Stomach (tissue), 9 donors: ENCODE data around the gene CCL14. TPM values are rescaled to one million over a fixed set of nuclear protein-coding genes. Genes with fewer than 3 reads are reported as not detected.
"Not testable (repeated sequence)": the region's sequence is repeated elsewhere in the genome, so short reads cannot be mapped to it uniquely, and the experiment has no call there.

ENCODE experiments used
- DNase-seq, 2 donors: peaks; one replicate each; pipeline versions ENCODE4 v3.0.0 to v3.0.0-alpha.2; 2013 to 2019
- H3K27ac ChIP-seq, 5 donors: fragments of 200-600 bp in 4 of 5; sonication (generic) in 4 of 5; one replicate each; pipeline ENCODE4 v1.5.1; 2013 to 2019; ENCODE audit warnings: mild to moderate bottlenecking in 1 of 5, moderate library complexity in 1 of 5
- H3K27me3 ChIP-seq, 3 donors: fragments of 200-600 bp; sonication (generic); one replicate each; pipeline ENCODE4 v1.5.1; 2017 to 2019; ENCODE audit warnings: mixed run types in 1 of 3
- H3K36me3 ChIP-seq, 4 donors: fragments of 200-600 bp; sonication (generic); 1 replicate in 3 of 4; 2 replicates in 1 of 4; pipeline ENCODE4 v1.5.1; 2016 to 2019
- H3K4me1 ChIP-seq, 4 donors: fragments of 200-600 bp; sonication (generic); one replicate each; pipeline ENCODE4 v1.5.1; 2016 to 2019
- H3K4me3 ChIP-seq, 4 donors: fragments of 200-600 bp; sonication (generic) in 3 of 4; one replicate each; pipeline ENCODE4 v1.5.1; 2016 to 2019; ENCODE audit warnings: mild to moderate bottlenecking in 1 of 4
- H3K9me3 ChIP-seq, 4 donors: fragments of 200-600 bp; sonication (generic); one replicate each; pipeline ENCODE4 v1.5.1; 2016 to 2019
- EP300 ChIP-seq: sonication (generic); formaldehyde crosslinking; IDR thresholded peaks from one replicate; pipeline ENCODE4 v1.6.1; 2017; ENCODE audit warnings: antibody characterized with exemption
- POLR2A ChIP-seq, 4 donors: fragments of 450-650 bp; IDR thresholded peaks; one replicate each; pipeline ENCODE4 v1.6.1; 2016; ENCODE audit warnings: antibody characterized with exemption in 4 of 4, control low read depth in 2 of 4, mild to moderate bottlenecking in 1 of 4, moderate library complexity in 1 of 4
- POLR2AphosphoS5 ChIP-seq, 3 donors: sonication (generic); formaldehyde crosslinking; IDR thresholded peaks; one replicate each; pipeline ENCODE4 v1.6.1; 2016; ENCODE audit warnings: antibody characterized with exemption in 3 of 3
- WGBS, 5 donors: extraction: QIAGEN DNeasy Blood & Tissue Kit in 3 of 5; methylation state at CpG; one replicate each; pipeline versions ENCODE4 v1.1.5 to v1.1.7; 2013 to 2018; 5-methylcytosine and 5-hydroxymethylcytosine counted together
- intact Hi-C: fragments of 100-400 bp; cut with DNase I; formaldehyde crosslinking; loops from one replicate; pipeline ENCODE4 v1.15.1; 2023; ENCODE audit warnings: low total_unique reads
- polyA plus RNA-seq, 3 donors: library from polyadenylated mRNA; stranded (reverse); fragments of 200-250 nt; gene quantifications; one replicate each; pipeline ENCODE4 v1.2.3, GENCODE V29; 2013
- total RNA-seq, 5 donors: library from RNA; depleted of rRNA; stranded (reverse); fragments of >200 nt; gene quantifications; one replicate each; pipeline versions ENCODE4 v1.1.0 to v1.2.3, GENCODE V29; 2014 to 2016
- TF ChIP-seq, protein P1 (sequence below), 7 experiments: fragments of 450-650 bp in 4 of 7; fragments of 200-600 bp in 3 of 7; sonication (generic) in 3 of 7; IDR thresholded peaks; one replicate each; pipeline ENCODE4 v1.5.1; 2016 to 2019; ENCODE audit warnings: antibody characterized with exemption in 7 of 7, control low read depth in 2 of 7, mild to moderate bottlenecking in 1 of 7
- donor health status: healthy with polysubstance abuse.
- donor health status: Bipolar disorder and iron deficiency.
- donor health status: healthy.

Gene CCL14
- total and polyA plus RNA-seq, 8 donors, result 0.58 to 80.3 (median 3.3) TPM

- Histone ChIP-seq H3K36me3 (peaks cover 0 to 4% (median 0%) of the 10 kb centered on the region in 4 donors), H3K9me3 (peaks cover 0 to 12% (median 10%) of the 10 kb centered on the region in 4 donors), H3K27me3 (peaks cover 0 to 5% (median 0%) of the 10 kb centered on the region in 3 donors), H3K4me3 (no peak overlapping the region), H3K27ac (no peak overlapping the region), H3K4me1 (no peaks in the 10 kb centered on the region)
- TF ChIP-seq, protein P1, sequence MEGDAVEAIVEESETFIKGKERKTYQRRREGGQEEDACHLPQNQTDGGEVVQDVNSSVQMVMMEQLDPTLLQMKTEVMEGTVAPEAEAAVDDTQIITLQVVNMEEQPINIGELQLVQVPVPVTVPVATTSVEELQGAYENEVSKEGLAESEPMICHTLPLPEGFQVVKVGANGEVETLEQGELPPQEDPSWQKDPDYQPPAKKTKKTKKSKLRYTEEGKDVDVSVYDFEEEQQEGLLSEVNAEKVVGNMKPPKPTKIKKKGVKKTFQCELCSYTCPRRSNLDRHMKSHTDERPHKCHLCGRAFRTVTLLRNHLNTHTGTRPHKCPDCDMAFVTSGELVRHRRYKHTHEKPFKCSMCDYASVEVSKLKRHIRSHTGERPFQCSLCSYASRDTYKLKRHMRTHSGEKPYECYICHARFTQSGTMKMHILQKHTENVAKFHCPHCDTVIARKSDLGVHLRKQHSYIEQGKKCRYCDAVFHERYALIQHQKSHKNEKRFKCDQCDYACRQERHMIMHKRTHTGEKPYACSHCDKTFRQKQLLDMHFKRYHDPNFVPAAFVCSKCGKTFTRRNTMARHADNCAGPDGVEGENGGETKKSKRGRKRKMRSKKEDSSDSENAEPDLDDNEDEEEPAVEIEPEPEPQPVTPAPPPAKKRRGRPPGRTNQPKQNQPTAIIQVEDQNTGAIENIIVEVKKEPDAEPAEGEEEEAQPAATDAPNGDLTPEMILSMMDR (IDR thresholded peaks at IDR 0.05), result no peak
- TF ChIP-seq POLR2A (IDR thresholded peaks at IDR 0.05) (no peak), EP300 (no peak), POLR2AphosphoS5 (IDR thresholded peaks at IDR 0.05) (no peak)
- intact Hi-C loops, result no loop called here
- DNase-seq, result no peak
- WGBS, 5 donors, result 90 to 97% (median 92%) methylated on average over 2 of the region's 2 CpGs
Observed at GRCh38 chr17:36016555-36016954, 30.0 kb upstream of the CCL14 start.

DNA sequence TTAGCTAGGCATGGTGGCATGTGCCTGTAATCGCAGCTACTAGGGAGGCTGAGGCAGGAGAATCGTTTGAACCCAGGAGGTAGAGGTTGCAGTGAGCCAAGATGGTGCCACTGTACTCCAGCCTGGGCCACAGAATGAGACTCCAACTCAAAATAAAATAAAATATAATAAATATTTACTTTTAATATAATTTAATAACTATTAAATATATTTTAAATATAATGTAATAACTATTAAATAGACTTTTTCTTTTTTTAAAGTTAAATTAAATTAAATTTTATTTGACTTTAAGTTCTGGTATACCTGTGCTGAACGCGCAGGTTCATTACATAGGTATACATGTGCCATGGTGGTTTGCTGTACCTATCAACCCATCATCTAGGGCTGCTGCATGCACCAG is 29.4 kb upstream of the CCL14 start:
- DNase-seq, H3K27ac ChIP-seq, H3K4me1 ChIP-seq, H3K4me3 ChIP-seq, H3K36me3 ChIP-seq, H3K27me3 ChIP-seq, intact Hi-C loops: not testable (repeated sequence)
- WGBS, 5 donors, result 92 to 94% (median 93%) methylated on average over 4 of the region's 4 CpGs
- H3K9me3 ChIP-seq, result peaks cover 0 to 14% (median 13%) of the 10 kb centered on the region in 4 donors

GRCh38 chr17:36014946-36015345 is 28.4 kb upstream of the CCL14 start:
- Histone ChIP-seq H3K4me1 (no peaks in the 10 kb centered on the region), H3K27ac (no peak overlapping the region), H3K27me3 (peaks cover 0 to 5% (median 0%) of the 10 kb centered on the region in 3 donors), H3K9me3 (peaks cover 0 to 21% (median 16%) of the 10 kb centered on the region in 4 donors), H3K36me3 (peaks cover 0 to 4% (median 0%) of the 10 kb centered on the region in 4 donors), H3K4me3 (no peak overlapping the region)
- no peak for TF ChIP-seq POLR2AphosphoS5 (IDR thresholded peaks at IDR 0.05)
- TF ChIP-seq, protein P1 (IDR thresholded peaks at IDR 0.05), result no peak
- TF ChIP-seq POLR2A (IDR thresholded peaks at IDR 0.05), result no peak
- no peak for TF ChIP-seq EP300
- intact Hi-C loops, result no loop called here
- 66 to 83% (median 78%) methylated on average over 5 of the region's 5 CpGs for WGBS, 5 donors
- DNase-seq, result no peak

- Histone ChIP-seq H3K36me3 (peaks cover 0 to 4% (median 0%) of the 10 kb centered on the region in 4 donors), H3K4me1 (no peaks in the 10 kb centered on the region), H3K27me3 (no peaks in the 10 kb centered on the region), H3K4me3 (no peak overlapping the region), H3K27ac (no peak overlapping the region), H3K9me3 (peaks cover 0 to 43% (median 33%) of the 10 kb centered on the region in 4 donors)
- no peak for TF ChIP-seq POLR2AphosphoS5 (IDR thresholded peaks at IDR 0.05)
- TF ChIP-seq, protein P1 (IDR thresholded peaks at IDR 0.05), result no peak
- TF ChIP-seq EP300, result no peak
- no peak for TF ChIP-seq POLR2A (IDR thresholded peaks at IDR 0.05)
- DNase-seq, result no peak
- intact Hi-C loops, result no loop called here
- WGBS, 5 donors, result 62 to 77% (median 70%) methylated on average over 2 of the region's 2 CpGs
Observed at GRCh38 chr17:36011201-36011600, 24.7 kb upstream of the CCL14 start.

GRCh38 chr17:36008998-36009665 is 22.6 kb upstream of the CCL14 start:
- WGBS, 5 donors, result 81 to 88% (median 85%) methylated on average over 14 of the region's 14 CpGs
- H3K27ac ChIP-seq, result no peak overlapping the region
- TF ChIP-seq POLR2A (IDR thresholded peaks at IDR 0.05), result no peak
- no peak for TF ChIP-seq POLR2AphosphoS5 (IDR thresholded peaks at IDR 0.05)
- TF ChIP-seq, protein P1 (IDR thresholded peaks at IDR 0.05), result no peak
- TF ChIP-seq EP300, result no peak
- no peaks in the 10 kb centered on the region for H3K27me3 ChIP-seq
- no peaks in the 10 kb centered on the region for H3K4me1 ChIP-seq
- intact Hi-C loops, result no loop called here
- no peak overlapping the region for H3K4me3 ChIP-seq
- DNase-seq, result no peak
- H3K9me3 ChIP-seq, result peaks cover 0 to 43% (median 33%) of the 10 kb centered on the region in 4 donors
- H3K36me3 ChIP-seq, result peaks cover 0 to 4% (median 0%) of the 10 kb centered on the region in 4 donors
